HG02970 (cell line): ENCODE measurements around the gene STYXL2.

ENCODE experiments used
- ATAC-seq: cut with Tn5 transposase; IDR thresholded peaks from one replicate; pipeline ENCODE4 v1.9.1; 2021; ENCODE audit warnings: mild to moderate bottlenecking, moderate library complexity, moderate number of reproducible peaks; ENCODE audit not compliant: unreplicated experiment, low FRiP score

Gene STYXL2

DNA sequence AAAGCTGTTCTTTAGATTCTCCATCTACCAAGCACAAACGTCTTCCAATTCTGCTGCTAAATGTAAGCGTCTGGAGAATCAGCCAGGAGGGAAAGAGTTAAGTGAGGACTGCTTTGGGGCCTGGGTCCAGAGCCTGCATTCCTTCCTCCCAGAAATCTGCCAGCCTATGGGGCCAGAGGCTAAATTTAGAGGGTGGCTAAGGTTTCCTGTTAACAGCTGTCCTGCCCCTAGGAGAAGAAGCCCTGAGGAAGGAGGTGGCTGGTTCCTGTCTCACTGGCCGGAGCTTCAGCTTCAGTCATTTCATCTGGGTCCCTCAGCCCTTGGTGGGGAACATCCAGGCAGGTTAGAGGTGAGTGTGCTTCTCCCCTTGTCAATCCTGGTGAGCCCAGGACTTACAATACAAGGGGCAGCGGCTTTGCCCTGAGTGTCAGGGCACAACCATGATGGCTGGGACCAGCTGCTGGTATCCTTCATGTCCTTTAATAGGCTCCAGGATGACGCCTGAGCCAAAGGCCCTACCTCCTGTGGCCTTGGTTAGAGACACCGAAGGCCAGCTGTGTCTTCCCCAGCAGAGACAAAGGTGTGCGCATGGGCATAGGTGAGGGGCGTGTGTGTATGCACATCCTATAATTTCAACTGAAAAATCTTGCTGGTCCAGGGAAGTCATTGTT is at the start of gene STYXL2:
Gene STYXL2, plus strand, starts transcription at position 230 of the 671 bp plus-strand sequence. CDS start 775 bp downstream, outside the sequence.
- no peak for ATAC-seq

DNA sequence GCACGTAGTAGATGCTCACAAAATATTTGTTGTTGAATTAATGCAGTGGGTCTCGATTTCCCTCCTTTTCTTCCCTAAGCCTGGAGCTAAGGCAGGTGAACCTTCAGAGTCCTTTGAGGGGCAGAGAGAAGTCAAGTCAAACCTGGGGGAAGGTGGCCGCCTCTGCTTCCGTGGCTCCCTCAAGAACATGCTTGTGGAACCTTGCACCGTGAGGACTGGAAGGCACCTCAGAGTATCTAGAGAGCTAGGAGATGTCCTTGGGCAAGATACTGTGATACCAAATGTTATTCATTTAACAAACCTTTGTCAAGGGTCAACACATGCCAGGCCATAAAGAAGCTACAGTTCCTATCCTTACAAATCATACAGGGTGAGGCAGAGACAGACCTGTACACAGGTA is 42.0 kb upstream of the STYXL2 start:
- no peak for ATAC-seq

- ATAC-seq = no peak
Observed at GRCh38 chr1:167052389-167052788, 41.5 kb upstream of the STYXL2 start.

DNA sequence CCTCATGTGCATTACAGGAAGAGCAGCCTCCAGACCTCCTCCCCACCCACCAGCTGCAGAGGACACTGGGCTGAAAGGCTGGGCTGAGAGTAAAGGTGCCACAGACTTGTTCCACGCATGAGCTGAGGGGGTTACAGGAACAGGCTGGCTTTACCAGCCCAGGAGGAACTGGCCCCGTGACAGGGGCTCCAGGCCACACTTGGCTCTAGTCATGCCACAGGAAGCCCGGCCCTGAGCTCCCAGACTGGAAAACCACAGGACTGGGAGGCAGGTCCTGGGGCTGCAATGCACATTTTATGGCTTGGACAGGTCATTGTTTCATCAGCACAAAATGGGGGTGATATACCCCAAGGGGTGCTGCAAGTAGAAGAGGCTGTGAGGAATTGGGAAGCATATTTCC is 39.3 kb upstream of the STYXL2 start:
- no peak for ATAC-seq

- ATAC-seq = no peak
Observed at GRCh38 chr1:167054946-167055630, 38.8 kb upstream of the STYXL2 start.

GRCh38 chr1:167056529-167057231 is 37.2 kb upstream of the STYXL2 start:
- ATAC-seq = no peak

GRCh38 chr1:167057241-167057688 is 36.6 kb upstream of the STYXL2 start:
- no peak for ATAC-seq

DNA sequence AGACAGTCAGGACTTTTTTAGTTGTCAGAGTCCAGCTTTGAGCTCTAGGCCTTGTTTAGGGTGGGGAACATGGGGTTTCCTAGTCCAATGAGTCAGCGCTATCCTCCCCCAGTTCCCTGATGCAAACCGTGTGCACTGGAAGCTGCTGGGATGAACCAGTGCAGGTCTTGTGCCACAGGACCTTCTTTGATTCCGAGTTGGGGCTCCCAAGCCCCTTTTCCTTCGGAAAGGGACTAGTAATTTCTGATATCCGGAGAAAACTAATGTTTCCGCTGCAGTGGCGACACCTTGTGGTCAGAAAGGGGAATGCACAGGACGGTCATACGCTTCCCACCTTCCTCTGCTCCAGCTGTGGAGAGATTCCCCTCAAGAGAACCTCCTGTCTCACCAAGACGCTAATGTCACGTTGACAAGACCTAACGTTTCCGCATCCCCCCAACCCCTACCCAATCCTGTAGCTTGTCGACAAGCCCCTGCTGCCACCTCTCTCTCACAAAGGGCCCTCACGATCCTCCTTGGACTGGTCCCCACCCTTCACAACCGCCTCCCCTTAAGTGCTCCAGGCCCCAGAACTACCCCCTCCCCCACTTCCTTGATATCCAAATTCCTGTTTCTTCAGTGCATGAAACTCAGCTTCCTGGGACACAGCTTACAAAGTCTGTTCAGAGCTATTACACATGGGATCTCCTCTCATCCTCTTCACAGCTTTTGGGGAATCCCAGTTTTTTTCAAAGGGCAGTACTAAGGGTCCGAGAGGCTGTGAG is 34.6 kb upstream of the STYXL2 start:
- no peak for ATAC-seq

DNA sequence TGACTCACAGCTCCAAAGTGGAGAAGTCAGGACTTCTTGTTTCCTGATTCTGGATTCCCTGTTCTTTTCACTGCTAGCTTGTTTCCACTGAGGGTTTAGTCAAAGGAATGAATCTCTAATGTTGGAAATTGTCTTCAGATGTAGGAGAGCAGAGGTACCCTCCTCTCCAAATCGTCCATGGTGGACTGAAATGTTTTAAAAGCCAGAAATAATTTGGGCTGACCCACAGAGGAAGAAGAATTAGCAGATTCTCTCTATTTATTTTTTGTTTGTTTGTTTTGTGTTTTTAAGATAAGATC is 34.1 kb upstream of the STYXL2 start:
- no peak for ATAC-seq

DNA sequence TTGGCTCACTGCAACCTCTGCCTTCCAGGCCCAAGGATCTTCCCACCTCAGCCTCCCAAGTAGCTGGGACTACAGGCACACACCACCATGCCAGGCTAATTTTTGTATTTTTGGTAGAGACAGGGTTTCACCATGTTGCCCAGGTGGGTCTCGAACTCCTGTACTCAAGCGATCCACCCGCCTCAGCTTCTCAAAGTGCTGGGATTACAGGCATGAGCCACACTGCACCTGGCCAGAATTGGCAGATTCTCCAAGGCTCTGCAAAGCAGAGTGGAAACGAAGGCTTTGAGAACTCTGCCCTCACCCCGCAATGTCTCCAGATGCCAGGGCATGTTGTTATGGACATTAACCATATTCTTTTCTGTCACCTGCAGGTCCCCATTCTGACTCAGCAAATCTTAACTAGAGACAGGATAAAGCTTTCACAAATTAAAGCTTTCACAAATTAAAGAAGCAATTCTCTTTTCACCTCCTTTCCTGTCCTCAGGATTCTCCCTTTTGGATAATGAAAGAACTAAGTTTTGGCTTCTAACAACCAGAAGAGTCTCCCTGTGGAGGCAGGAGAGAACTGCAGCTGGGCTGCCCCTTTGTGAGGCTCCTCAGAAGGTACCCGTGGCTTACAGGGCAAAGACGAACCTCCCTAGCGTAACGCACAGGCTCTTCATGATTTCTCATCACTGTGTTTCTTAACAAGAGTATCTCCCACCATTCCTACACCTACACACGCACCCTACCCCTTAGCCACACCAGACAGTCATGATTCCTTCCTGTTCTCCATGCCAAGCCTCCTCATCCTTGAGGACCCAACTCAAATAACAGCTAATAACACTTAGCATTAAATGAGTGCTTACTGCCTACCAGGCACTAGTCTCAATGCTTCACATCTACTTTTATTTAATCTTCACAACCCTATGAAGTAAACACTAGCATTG is 33.5 kb upstream of the STYXL2 start:
- ATAC-seq = no peak

DNA sequence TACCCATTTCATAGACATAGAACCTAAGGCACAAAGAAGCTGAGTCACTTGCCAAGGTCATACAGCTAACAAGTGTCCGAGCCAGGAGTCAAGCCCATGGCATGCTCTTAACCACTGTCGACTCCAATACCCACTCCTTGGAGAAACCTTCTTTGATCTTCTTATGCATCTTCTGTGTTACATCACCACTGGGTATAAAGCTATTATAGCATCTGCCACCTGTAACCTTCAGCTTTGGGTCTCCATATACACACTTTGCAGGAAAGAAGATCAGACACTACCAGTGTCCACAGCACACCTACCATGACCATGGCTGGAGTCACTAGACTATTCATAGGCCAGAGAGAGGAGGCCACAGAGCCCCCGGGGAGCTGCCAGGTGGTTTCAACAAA is 32.8 kb upstream of the STYXL2 start:
- ATAC-seq = no peak

DNA sequence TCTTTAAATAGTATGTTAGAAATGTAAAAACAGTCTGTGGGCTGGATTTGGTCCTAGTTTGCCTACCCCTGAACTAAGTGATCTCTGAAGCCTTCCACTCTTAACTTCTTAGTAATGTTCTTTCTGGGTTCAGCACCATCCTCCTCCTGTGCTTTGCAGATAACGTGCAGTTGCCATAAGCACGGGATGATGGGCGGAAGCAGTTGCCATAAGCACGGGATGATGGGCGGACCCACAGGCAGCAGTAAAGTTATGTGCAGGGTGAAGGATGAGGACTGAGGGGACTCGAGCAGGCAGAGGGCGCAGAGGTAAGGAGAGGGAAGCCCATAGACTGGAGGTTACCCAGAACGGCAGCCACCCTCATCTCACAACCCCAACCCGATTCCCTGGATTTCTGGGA is 29.3 kb upstream of the STYXL2 start:
- ATAC-seq = no peak

DNA sequence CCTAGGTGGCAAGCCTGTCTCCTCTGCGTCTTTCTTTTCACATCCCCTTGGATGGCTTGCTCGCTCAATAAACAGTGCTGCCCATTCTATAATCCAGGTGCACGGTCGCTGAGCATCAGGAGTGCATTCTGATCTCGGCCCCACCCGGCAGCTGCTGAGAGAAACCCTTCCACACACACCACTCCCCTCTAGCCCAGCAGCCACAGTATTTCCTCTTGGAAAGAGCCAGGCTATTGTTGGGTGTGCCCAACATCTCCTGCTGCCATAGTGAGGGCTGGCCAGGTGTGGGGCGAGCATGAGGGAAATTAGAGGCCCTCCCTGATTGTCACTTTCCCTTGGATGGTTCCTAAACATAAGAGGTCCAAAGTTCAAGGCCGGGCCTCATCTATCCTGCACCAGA is 28.4 kb upstream of the STYXL2 start:
- no peak for ATAC-seq

GRCh38 chr1:167066333-167067122 is 27.3 kb upstream of the STYXL2 start:
- peak; percentile 59 for ATAC-seq

DNA sequence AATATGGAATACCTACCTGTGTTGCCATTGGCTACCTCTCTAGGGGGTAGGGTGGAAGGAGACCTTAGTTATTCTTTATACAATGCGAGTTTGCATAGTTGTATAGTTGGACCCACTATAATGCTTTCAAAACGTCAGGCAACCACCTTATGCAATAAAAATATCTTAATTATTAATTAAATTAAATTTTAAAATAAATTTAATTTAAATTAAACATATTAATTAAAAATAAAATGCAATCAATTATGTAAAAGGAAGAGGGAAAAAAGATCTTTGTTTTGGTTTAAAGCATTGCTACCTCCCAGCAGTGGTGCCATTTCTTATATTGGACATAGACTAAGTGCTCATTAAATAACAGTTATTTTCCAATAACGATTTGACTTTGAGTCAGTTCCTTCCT is 26.0 kb upstream of the STYXL2 start:
- ATAC-seq = no peak

DNA sequence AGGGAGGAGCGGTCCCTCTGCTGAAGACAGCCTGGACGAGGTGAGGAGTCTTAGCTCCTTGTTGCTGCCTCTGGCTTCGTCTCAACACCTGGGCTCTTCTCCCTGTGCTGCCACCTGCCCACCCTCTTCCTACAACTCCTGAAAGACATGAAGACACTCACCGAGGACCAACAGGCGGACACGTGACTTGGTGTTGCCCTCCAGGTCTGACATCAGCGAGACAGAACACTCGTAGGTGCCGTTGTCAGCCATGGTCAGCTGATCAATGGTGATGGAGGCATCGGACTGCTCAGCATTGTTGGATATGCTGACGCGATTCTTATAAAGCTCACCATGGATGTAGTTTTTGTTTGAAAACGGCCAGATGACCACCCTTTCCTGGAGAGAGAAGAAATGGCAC is 25.1 kb upstream of the STYXL2 start:
- no peak for ATAC-seq

DNA sequence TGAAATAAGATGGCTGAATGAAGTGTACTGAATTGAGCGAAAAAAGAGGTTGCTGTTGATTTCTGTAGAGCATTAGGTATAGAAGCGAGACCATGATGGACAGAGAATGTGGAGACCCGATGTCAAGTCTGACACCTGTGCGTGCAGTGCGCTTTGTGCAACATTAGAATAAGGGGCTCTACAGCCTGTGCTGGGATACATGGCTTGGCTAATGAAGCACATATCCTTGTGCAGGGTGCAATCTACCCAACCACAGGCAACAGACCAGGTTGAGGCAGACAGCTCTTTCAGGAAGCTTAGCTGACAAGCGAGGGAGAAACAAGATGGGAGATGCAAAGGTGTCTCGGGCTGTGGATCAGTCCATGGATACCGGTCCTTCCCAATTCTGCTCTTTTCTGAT is 22.6 kb upstream of the STYXL2 start:
- no peak for ATAC-seq

- no peak for ATAC-seq
Observed at GRCh38 chr1:167076136-167076710, 17.7 kb upstream of the STYXL2 start.
